ENCODE results near the gene SCO2. TPM values are rescaled to one million over a fixed set of nuclear protein-coding genes. Genes with fewer than 3 reads are reported as not detected.

SCO2 gene
- total and polyA plus RNA-seq, 2 of the 13 experiments (the other 11 are each of a cell fraction or from before 2014, with no cell fraction given) = 0.32 to 3.7 TPM

- TF ChIP-seq ZBTB26 (CRISPR knock-in tag; IDR thresholded peaks at IDR 0.05; ENCODE audit: borderline replicate concordance) (peak; percentile 21; the same call in 1 of the 2 replicates), NFE2L1 (CRISPR knock-in tag; IDR thresholded peaks at IDR 0.05; ENCODE audit: borderline replicate concordance) (no peak), ZMYM2 (CRISPR knock-in tag; IDR thresholded peaks at IDR 0.05) (no peak), NCOA1 (CRISPR knock-in tag; IDR thresholded peaks at IDR 0.05) (no peak), ZNF556 (CRISPR knock-in tag; IDR thresholded peaks at IDR 0.05; ENCODE audit: borderline replicate concordance) (peak; percentile 39; the same call in 1 of the 2 replicates), XBP1 (CRISPR knock-in tag; IDR thresholded peaks at IDR 0.05) (no peak), IKZF1 (IDR thresholded peaks at IDR 0.05) (no peak), FIP1L1 (IDR thresholded peaks at IDR 0.05; ENCODE audit: borderline replicate concordance, insufficient read depth, low read depth, low read length) (no peak), PREB (CRISPR knock-in tag; IDR thresholded peaks at IDR 0.05) (no peak), ZSCAN21 (CRISPR knock-in tag; IDR thresholded peaks at IDR 0.05; ENCODE audit: borderline replicate concordance) (0 out of 2 replicates have a peak, but pooled peaks have one; percentile 28), POLR2G (IDR thresholded peaks at IDR 0.05; ENCODE audit: low read depth, low read length) (peak; percentile 74), ZNF33A (CRISPR knock-in tag; IDR thresholded peaks at IDR 0.05; ENCODE audit: borderline replicate concordance) (no peak), KLF9 (CRISPR knock-in tag; IDR thresholded peaks at IDR 0.05; ENCODE audit: low read depth) (0 out of 2 replicates have a peak, but pooled peaks have one; percentile 10), NFE2L2 (IDR thresholded peaks at IDR 0.05; ENCODE audit: low read length) (no peak), ZNF446 (CRISPR knock-in tag; IDR thresholded peaks at IDR 0.05) (no peak), ZKSCAN1 (IDR thresholded peaks at IDR 0.05; ENCODE audit: low read length) (no peak), RXRB (CRISPR knock-in tag; IDR thresholded peaks at IDR 0.05; ENCODE audit: borderline replicate concordance) (no peak; the same call in 1 of the 2 replicates), IRF1 (CRISPR knock-in tag; IDR thresholded peaks at IDR 0.05; ENCODE audit: low read depth) (0 out of 2 replicates have a peak, but pooled peaks have one; percentile 40), ZNF562 (CRISPR knock-in tag; IDR thresholded peaks at IDR 0.05; ENCODE audit: borderline replicate concordance) (no peak), ZNF550 (CRISPR knock-in tag; IDR thresholded peaks at IDR 0.05; ENCODE audit: borderline replicate concordance) (no peak)
- TF ChIP-seq, protein P1, sequence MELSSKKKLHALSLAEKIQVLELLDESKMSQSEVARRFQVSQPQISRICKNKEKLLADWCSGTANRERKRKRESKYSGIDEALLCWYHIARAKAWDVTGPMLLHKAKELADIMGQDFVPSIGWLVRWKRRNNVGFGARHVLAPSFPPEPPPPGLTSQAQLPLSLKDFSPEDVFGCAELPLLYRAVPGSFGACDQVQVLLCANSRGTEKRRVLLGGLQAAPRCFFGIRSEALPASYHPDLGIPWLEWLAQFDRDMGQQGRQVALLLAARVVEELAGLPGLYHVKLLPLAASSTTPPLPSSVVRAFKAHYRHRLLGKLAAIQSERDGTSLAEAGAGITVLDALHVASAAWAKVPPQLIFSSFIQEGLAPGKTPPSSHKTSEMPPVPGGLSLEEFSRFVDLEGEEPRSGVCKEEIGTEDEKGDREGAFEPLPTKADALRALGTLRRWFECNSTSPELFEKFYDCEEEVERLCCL (CRISPR knock-in tag; IDR thresholded peaks at IDR 0.05; ENCODE audit: borderline replicate concordance) = no peak
- TF ChIP-seq, protein P2, sequence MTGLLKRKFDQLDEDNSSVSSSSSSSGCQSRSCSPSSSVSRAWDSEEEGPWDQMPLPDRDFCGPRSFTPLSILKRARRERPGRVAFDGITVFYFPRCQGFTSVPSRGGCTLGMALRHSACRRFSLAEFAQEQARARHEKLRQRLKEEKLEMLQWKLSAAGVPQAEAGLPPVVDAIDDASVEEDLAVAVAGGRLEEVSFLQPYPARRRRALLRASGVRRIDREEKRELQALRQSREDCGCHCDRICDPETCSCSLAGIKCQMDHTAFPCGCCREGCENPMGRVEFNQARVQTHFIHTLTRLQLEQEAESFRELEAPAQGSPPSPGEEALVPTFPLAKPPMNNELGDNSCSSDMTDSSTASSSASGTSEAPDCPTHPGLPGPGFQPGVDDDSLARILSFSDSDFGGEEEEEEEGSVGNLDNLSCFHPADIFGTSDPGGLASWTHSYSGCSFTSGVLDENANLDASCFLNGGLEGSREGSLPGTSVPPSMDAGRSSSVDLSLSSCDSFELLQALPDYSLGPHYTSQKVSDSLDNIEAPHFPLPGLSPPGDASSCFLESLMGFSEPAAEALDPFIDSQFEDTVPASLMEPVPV (CRISPR knock-in tag; IDR thresholded peaks at IDR 0.05) = no peak; the same call in 1 of the 2 replicates
Measured at GRCh38 chr22:50562523-50563412, 37.4 kb upstream of the SCO2 start, which contains the start of gene SYCE3 (continued).

All from HepG2 (cell line).